ENCODE data around the gene CEP350. TPM values are rescaled to one million over a fixed set of nuclear protein-coding genes. Genes with fewer than 3 reads are reported as not detected.

Gene CEP350
- total and polyA plus RNA-seq, 2 of the 4 experiments (the other 2 are of a cell fraction): 5.0 to 36.4 TPM

DNA sequence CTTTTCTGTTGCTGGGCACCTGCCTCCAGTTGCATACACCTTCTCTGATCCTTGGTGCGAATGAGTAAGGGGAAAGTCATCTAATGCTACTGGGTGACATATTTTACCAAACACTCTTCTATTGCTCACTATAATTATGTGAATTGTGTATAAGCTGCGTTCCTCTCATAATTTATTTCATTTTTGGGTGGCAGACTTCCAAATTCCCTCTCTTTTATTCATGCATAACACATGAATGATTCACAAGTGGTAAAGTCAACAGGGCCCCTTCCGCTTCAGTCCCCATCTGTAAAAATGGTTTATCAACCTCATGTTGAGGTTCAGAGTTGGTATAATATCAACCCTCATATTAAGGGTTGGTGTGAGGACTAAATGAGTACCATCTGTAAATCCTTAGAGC lies 196.9 kb downstream of the CEP350 start:
- in situ Hi-C loops (cut with MboI; ENCODE audit: low sequenced_read_pairs) (loop anchor here (25.0 kb wide), 1 partner anchor 439 kb away; no protein-coding TSS in a partner anchor), dilution Hi-C loops (cut with HindIII; ENCODE audit: low sequenced_read_pairs, unreplicated experiment) (loop anchor here (25.0 kb wide), 1 partner anchor 114 kb away; no protein-coding TSS in a partner anchor), intact Hi-C loops (cut with micrococcal nuclease) (loop anchor here (1.0 to 10.0 kb wide), 2 partner anchors 53 to 447 kb away; no protein-coding TSS in a partner anchor)
- no peak for TF ChIP-seq RAD21 (IDR thresholded peaks at IDR 0.05; ENCODE audit: low read length)
- no peak; the same call in 1 of the 2 replicates for TF ChIP-seq BHLHE40 (IDR thresholded peaks at IDR 0.05; ENCODE audit: low read depth, low read length)
- TF ChIP-seq CEBPB (IDR thresholded peaks at IDR 0.05; ENCODE audit: low read depth, low read length): peak; percentile 49; the same call in 1 of the 2 replicates
- peak; percentile 79 for TF ChIP-seq RCOR1 (IDR thresholded peaks at IDR 0.05; ENCODE audit: insufficient replicate concordance, low read length)
- TF ChIP-seq FOS (IDR thresholded peaks at IDR 0.05; ENCODE audit: low read depth, low read length): peak; percentile 76; the same call in 1 of the 2 replicates
- TF ChIP-seq, protein P1, sequence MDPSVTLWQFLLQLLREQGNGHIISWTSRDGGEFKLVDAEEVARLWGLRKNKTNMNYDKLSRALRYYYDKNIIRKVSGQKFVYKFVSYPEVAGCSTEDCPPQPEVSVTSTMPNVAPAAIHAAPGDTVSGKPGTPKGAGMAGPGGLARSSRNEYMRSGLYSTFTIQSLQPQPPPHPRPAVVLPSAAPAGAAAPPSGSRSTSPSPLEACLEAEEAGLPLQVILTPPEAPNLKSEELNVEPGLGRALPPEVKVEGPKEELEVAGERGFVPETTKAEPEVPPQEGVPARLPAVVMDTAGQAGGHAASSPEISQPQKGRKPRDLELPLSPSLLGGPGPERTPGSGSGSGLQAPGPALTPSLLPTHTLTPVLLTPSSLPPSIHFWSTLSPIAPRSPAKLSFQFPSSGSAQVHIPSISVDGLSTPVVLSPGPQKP (IDR thresholded peaks at IDR 0.05; ENCODE audit: borderline replicate concordance, low read depth, low read length): no peak
- no peak for TF ChIP-seq CHD1 (IDR thresholded peaks at IDR 0.05; ENCODE audit: low read depth, low read length)
- DNase-seq: peak; percentile 95
- Histone ChIP-seq H3K4ac (ENCODE audit: low read depth, low read length) (peak overlapping the region; percentile 96), H3K56ac (ENCODE audit: extremely low read depth, insufficient read depth, low read length) (peak overlapping the region; percentile 71), H3K4me1 (ENCODE audit: control insufficient read depth, insufficient read depth, low read length) (peaks cover 27% of the 10 kb centered on the region), H3K27ac (ENCODE audit: insufficient read depth, low read length) (peak overlapping the region; percentile 92), H3K36me3 (ENCODE audit: control insufficient read depth, insufficient read depth, low read length) (peaks cover 6% of the 10 kb centered on the region), H2BK5ac (ENCODE audit: low read depth, low read length, poor library complexity, severe bottlenecking) (peak overlapping the region; percentile 97), H2AK5ac (ENCODE audit: low read depth, low read length) (peak overlapping the region; percentile 95), H3K23ac (ENCODE audit: low read depth, low read length) (peak overlapping the region; percentile 57), H3K18ac (ENCODE audit: low read depth, low read length) (peak overlapping the region; percentile 96), H3K9me3 (ENCODE audit: control insufficient read depth, insufficient read depth, low read length) (no peaks in the 10 kb centered on the region), H2AFZ (replicated peaks; ENCODE audit: low read length, poor library complexity) (peak overlapping the region; percentile 50), H3K9me1 (ENCODE audit: insufficient read depth, low read length) (peaks cover 20% of the 10 kb centered on the region), H3K27me3 (ENCODE audit: control insufficient read depth, insufficient read depth, low read length) (no peaks in the 10 kb centered on the region), H4K5ac (ENCODE audit: low read depth, low read length) (peak overlapping the region; percentile 94), H4K91ac (ENCODE audit: insufficient read depth, low read depth, low read length) (peak overlapping the region; percentile 98), H2BK20ac (ENCODE audit: low read depth, low read length) (peak overlapping the region; percentile 98), H3K9ac (ENCODE audit: low read depth, low read length) (no peak overlapping the region), H3K14ac (replicated peaks; ENCODE audit: low read depth, low read length) (peak overlapping the region; percentile 97), H2BK120ac (ENCODE audit: low read depth, low read length) (peak overlapping the region; percentile 98), H2AK9ac (replicated peaks; ENCODE audit: low read depth, low read length, poor library complexity) (peak overlapping the region; percentile 21), H4K8ac (ENCODE audit: low read depth in 2 of 2, low read length in 2 of 2) (peak overlapping the region; percentile 40 to 99; a peak in 3 of 4 replicates), H3K4me3 (ENCODE audit: insufficient read depth, low read depth, low read length) (no peak overlapping the region), H4K20me1 (ENCODE audit: insufficient read depth, low read length) (peaks cover 17% of the 10 kb centered on the region), H2BK15ac (ENCODE audit: low read depth, low read length) (peak overlapping the region; percentile 90), H3K4me2 (ENCODE audit: low read depth, low read length) (peak overlapping the region; percentile 56; the same call in 1 of the 2 replicates), H3K79me1 (ENCODE audit: low read depth in 1 of 2, low read length in 2 of 2) (peaks cover 15 to 37% of the 10 kb centered on the region in 2 experiments)
- WGBS, 2 experiments (ENCODE audit: extremely low coverage in 2 of 2, insufficient read length in 1 of 2): no CpG with 5 or more reads among the region's 3 CpGs
- ATAC-seq (ENCODE audit: low read depth): peak; percentile 10
- ChIA-PET CTCF (no interaction called here), POLR2A (ENCODE audit: unreplicated experiment) (no interaction called here)
- no TSS peak for BruUV-seq (replicated peaks)
